HT1080 (cell line): Measurements from ENCODE around the gene ADCY9. TPM values are rescaled to one million over a fixed set of nuclear protein-coding genes. Genes with fewer than 3 reads are reported as not detected.
A peak's percentile ranks its signal among the peaks of the same experiment; 100 is the strongest.

Experiments
- DNase-seq: peaks from one replicate; pipeline ENCODE4 v3.0.0-alpha.2; 2015; ENCODE audit warnings: low read depth
- total RNA-seq: library from RNA; depleted of rRNA; stranded (reverse); fragments of >200 nt; shearing (Covaris generic); gene quantifications from 2 replicates; pipeline ENCODE4 v1.2.3, GENCODE V29; 2014

Gene ADCY9
- total RNA-seq, 1 experiment from 2014 or later: 8.7 TPM

- DNase-seq: no peak
Observed at GRCh38 chr16:4124535-4125294, 8.5 kb upstream of the ADCY9 start.

DNA sequence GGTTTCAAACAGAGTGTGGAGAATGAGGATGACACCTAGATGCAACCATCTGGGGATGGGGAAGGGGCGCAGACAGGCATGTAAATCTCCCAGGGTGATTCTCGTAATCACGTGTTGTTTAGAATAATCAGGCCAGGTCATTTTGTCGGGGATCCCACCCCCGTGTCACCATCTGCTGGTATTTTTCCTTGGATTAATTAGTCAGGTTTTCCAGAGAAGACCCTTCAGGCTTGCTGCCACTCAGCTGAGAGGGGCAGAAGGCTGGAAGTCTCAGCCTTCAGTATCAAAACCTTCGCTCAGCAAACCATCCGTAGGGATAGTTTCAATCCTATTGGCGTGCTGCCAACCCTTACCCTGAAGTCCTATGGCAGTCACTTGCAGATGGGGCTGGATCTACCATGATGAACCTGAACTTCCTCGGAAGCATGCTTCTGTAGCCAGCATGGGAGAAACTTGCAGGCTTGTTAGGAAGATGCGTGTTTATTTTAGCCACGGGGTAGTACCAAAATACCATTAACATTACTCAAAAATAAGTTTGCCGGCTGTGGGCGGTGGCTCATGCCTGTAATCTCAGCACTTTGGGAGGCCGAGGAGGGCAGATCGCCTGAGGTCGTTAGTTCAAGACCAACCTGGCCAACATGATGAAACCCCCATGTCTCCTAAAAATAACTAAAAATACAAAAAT, 7.5 kb upstream of the ADCY9 start:
- DNase-seq: peak; percentile 35

- no peak for DNase-seq
Observed at GRCh38 chr16:4120176-4120575, 3.9 kb upstream of the ADCY9 start.

DNA sequence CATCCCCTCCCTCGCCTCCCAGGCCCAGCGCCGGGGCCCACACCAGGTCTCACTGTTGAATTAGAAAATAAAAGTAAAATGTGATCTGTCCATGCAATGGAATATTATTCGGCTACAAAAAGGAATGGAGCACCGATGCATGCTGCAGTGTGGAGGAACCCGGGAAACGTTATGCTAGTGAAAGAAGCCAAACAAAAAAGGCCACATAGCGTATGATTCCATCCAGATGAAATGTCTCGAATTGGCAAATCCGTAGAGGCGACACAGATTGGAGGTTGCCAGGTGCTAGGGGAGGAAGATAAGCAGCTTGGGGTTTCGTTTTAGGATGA, 972 bp upstream of the ADCY9 start:
- no peak for DNase-seq

DNA sequence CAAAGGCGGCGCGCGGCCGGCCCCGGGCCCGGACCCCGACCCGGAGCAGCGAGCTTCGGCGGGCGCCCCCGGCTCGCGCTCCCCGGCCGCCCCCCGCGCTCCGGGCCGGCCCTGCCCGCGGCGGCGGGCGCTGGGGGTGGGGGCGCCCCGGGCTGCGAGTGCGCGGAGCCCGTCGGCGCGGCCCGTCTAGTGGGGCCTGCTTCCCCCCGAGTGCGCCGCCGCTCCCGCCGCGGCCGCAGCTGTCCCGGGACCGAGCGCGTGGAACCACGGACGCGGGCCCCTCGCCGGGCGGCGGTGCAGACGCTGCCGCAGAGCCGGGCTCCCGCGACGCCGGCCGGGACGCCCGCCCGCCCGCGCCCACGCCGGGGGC, 308 bp downstream of the ADCY9 start:
- no peak for DNase-seq

- no peak for DNase-seq
Observed at GRCh38 chr16:4115209-4115948, 863 bp downstream of the ADCY9 start.

GRCh38 chr16:4114257-4115208, 1.7 kb downstream of the ADCY9 start:
- no peak for DNase-seq

DNA sequence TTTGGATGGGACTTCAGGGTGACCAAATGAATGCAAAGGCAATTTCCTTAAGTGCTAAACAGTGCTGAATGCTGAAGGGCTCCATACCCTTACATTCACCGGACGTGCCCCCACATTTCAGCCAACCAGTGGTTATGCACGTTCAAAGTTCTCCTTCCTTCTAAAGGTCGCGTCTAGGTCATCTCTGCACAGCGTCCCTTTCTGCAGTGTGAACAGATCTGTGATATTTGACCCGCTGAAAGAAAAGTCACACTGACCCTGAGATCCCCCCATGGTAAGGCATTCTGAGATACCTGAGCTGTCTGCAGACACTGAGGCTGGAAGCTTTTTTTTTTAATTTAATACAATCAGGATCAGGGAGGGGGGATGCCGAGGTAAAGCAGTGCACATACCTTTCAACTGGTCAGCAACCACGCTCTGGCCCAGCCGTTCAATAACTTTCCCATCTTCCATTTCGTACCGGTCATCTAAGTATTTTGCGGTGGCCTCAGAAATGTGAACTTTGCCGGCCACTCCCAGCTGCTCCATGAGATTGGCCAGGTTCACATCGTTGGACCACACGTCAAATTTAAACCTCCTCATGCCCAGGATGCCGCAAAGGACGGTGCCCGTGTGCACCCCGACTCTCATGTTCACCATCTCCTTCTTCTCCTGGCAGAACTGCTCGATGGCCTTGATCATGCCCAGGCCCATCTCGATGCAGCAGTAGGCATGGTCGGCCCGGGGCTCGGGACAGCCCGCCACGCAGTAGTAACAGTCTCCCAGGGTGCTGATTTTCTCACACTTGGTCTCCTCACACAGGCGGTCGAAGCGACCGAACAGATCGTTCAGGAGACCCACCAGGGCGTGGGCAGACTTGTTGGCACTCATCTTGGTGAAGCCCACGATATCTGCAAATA, 2.6 kb downstream of the ADCY9 start:
- DNase-seq: no peak

- peak; percentile 6 for DNase-seq
Observed at GRCh38 chr16:4111748-4112696, 4.2 kb downstream of the ADCY9 start.

DNA sequence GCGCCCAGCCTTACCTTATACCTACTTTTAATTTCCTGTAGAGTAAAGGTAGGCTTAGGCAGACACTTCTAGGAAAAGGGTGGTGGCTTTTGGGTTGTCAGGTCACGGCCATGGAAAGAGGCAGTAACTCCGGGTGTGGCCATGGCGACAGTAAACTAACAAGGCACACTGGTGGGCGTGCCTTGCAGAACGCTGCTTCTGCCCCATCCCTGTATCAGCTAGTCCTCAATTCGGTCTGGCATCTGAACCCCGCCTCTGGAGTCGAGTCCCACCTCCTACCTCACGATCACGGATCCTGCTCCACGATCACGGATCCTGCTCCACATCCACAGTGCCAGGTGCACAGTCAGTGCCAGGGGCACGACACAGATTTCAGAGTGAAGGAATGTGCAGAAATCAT, 5.6 kb downstream of the ADCY9 start:
- no peak for DNase-seq

DNA sequence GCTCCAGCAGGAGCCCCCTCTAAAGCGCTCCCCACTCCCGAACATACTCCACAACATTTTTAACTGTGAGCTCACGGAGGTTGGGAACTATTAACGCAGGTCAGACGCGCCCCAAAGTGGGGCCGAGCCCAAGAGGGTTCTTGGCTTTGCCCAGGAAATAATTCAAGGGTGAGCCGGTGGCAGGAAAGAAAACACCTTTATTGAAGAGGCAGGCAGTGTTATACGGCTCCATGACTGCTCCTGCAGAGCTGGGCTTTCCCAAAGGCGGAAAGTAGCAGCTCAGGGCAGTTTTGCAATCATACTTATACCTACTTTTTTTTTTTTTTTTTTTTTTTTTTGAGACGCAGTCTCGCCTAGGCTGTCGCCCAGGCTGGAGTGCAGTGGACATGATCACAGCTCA, 6.2 kb downstream of the ADCY9 start:
- no peak for DNase-seq

DNA sequence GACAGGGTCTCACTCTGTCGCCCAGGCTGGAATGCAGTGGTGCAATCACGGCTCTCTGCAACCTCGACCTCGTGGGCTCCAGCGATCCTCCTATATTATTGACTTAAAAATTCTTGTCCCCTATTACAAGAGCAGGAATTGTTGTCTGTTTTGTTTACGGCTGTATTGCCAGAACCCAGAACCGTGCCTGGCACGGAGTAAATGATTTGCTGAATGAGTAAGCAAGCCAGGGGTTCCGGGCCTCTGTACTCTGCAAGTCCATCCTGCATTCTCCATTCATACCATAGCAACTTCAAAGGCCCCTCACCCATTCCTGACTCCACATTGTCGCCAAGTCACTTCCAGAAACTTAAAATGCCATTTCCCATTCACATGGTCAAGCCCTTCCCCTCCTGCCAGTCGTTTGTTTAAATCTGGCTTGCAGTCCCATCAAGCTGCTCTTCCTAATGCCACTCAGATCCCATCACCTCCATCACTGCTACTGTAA, 6.9 kb downstream of the ADCY9 start:
- no peak for DNase-seq

DNA sequence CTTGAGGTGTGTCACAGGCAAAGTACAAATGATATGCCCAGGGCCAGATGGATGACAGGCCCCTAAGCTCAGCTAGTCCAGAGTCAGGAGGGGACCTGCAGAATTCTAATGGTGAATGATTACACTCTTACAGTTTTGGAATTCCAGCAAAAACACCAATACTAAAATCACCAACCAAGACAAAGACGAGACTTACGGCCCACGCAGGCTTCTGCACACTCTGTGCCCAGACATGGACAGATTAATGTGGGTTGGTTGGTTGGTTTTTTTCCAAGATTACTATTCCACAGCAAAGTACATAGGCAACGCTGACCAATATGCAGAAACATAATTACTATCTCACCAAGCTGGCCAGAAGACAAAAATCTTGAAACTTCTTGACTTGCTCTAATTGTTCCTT, 9.7 kb downstream of the ADCY9 start:
- no peak for DNase-seq

- no peak for DNase-seq
Observed at GRCh38 chr16:4105848-4106247, 10.4 kb downstream of the ADCY9 start.

GRCh38 chr16:4103745-4104144, 12.5 kb downstream of the ADCY9 start:
- DNase-seq: no peak

GRCh38 chr16:4101421-4102219, 14.6 kb downstream of the ADCY9 start:
- no peak for DNase-seq

DNA sequence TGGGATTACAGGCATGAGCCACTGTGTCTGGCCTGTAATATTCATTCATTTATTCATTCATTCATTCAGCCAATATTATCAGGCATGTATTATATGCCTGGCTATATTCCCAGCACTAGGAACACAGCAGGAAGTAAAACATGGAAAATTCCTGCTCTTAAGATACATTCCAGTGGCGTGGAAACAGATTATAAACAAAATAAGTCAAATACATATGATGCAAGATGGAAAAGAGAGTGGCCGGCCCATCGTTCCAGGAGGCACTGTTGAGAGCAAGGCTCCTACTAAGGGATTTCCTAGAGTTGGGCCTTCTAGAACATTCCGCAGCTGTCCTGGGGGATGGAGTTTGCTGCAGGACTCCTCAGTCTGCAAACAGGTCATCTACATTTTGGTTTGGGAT, 17.7 kb downstream of the ADCY9 start:
- DNase-seq: no peak

- no peak for DNase-seq
Observed at GRCh38 chr16:4097826-4098240, 18.4 kb downstream of the ADCY9 start.
